Fibroblast of lung (primary cell): ENCODE measurements around the gene GPR176.

Experiments
- CTCF ChIP-seq, 2 donors: IDR thresholded peaks in 1 of 2; conservative IDR thresholded peaks in 1 of 2; 1 replicate in 1 of 2; 2 replicates in 1 of 2; pipeline ENCODE4 v1.5.1; 2011 to 2012; ENCODE audit warnings: low read length in 2 of 2, control low read depth in 1 of 2, inconsistent platforms in 1 of 2, low read depth in 1 of 2, mild to moderate bottlenecking in 1 of 2
- EZH2 ChIP-seq: IDR thresholded peaks from 2 replicates; pipeline ENCODE4 v1.5.1; 2012; ENCODE audit warnings: low read length, control low read depth, mild to moderate bottlenecking; ENCODE audit errors: missing control alignments

- TF ChIP-seq CTCF (conservative IDR thresholded peaks at IDR 0.05 in 1 of 2, IDR thresholded peaks at IDR 0.05 in 1 of 2; ENCODE audit: low read depth in 1 of 2, low read length in 2 of 2) (no peak), EZH2 (no peak)
Observed at GRCh38 chr15:39960411-39960810, 40.3 kb upstream of the GPR176 start.
